AG10803 (cell line): ENCODE data around the gene MYT1.
"Not testable (repeated sequence)": the region's sequence is repeated elsewhere in the genome, so short reads cannot be mapped to it uniquely, and the experiment has no call there.

ENCODE experiments used
- DNase-seq: peaks from one replicate; pipeline ENCODE4 v3.0.0; 2010; ENCODE audit warnings: low read depth
- H3K4me3 ChIP-seq: 2 replicates; pipeline ENCODE4 v1.5.1; 2011; ENCODE audit warnings: mild to moderate bottlenecking, low read length, control low read depth
- CTCF ChIP-seq: conservative IDR thresholded peaks from 2 replicates; pipeline ENCODE4 v1.5.1; 2011; ENCODE audit warnings: mild to moderate bottlenecking, low read length, control low read depth, inconsistent platforms

Gene MYT1

GRCh38 chr20:64276817-64277216 lies 112.6 kb downstream of the MYT1 start:
- no peak for DNase-seq
- H3K4me3 ChIP-seq, result no peak overlapping the region
- no peak for TF ChIP-seq CTCF

- H3K4me3 ChIP-seq, result no peak overlapping the region
- DNase-seq, result no peak
- TF ChIP-seq CTCF, result no peak
Measured at GRCh38 chr20:64277571-64278316, 113.5 kb downstream of the MYT1 start.

- no peak overlapping the region for H3K4me3 ChIP-seq
- no peak for TF ChIP-seq CTCF
- DNase-seq, result no peak
Measured at GRCh38 chr20:64278317-64278681, 114.0 kb downstream of the MYT1 start.

- DNase-seq, result no peak
- TF ChIP-seq CTCF, result no peak
- H3K4me3 ChIP-seq, result no peak overlapping the region
Measured at GRCh38 chr20:64279826-64280459, 115.7 kb downstream of the MYT1 start.

- no peak overlapping the region for H3K4me3 ChIP-seq
- no peak for DNase-seq
- no peak for TF ChIP-seq CTCF
Measured at GRCh38 chr20:64280460-64280843, 116.2 kb downstream of the MYT1 start.

- H3K4me3 ChIP-seq, result no peak overlapping the region
- TF ChIP-seq CTCF, result no peak
Measured at GRCh38 chr20:64283646-64284045, 119.4 kb downstream of the MYT1 start.

GRCh38 chr20:64285579-64286446 lies 121.6 kb downstream of the MYT1 start:
- peak; percentile 47 for TF ChIP-seq CTCF
- DNase-seq, result peak; percentile 36
- H3K4me3 ChIP-seq, result not testable (repeated sequence)

More at GRCh38 chr20:64283646-64284045, 119.4 kb downstream of the MYT1 start:
- DNase-seq, result no peak

- DNase-seq, H3K4me3 ChIP-seq: not testable (repeated sequence)
Measured at GRCh38 chr20:64286447-64287263, 122.4 kb downstream of the MYT1 start.

- DNase-seq, result not testable (repeated sequence)
Measured at GRCh38 chr20:64287264-64287590, 123.0 kb downstream of the MYT1 start.

More at GRCh38 chr20:64287264-64287590, 123.0 kb downstream of the MYT1 start:
- not testable (repeated sequence) for H3K4me3 ChIP-seq
